Astrocyte of the spinal cord (primary cell): ENCODE measurements around the gene STX7.

Experiments used
- DNase-seq: peaks from one replicate; pipeline ENCODE4 v3.0.0; 2011; ENCODE audit warnings: low read depth, low spot score
- H3K4me3 ChIP-seq: 2 replicates; pipeline ENCODE4 v1.5.1; 2011; ENCODE audit warnings: low read depth, mild to moderate bottlenecking, low read length, moderate library complexity
- CTCF ChIP-seq: IDR thresholded peaks from 2 replicates; pipeline ENCODE4 v1.5.1; 2012; ENCODE audit warnings: low read depth, mild to moderate bottlenecking, low read length, inconsistent platforms
- in situ Hi-C: cut with HindIII; loops from 2 replicates; pipeline ENCODE4 v1.10.0; 2017; ENCODE audit warnings: low sequenced_read_pairs

Gene STX7

GRCh38 chr6:132482581-132482980, 30.3 kb downstream of the STX7 start:
- TF ChIP-seq CTCF, result no peak
- no peak for DNase-seq
- in situ Hi-C loops, result loop anchor here (25.0 kb wide), 1 partner anchor 195 kb away; no protein-coding TSS in a partner anchor
- H3K4me3 ChIP-seq, result no peak overlapping the region

DNA sequence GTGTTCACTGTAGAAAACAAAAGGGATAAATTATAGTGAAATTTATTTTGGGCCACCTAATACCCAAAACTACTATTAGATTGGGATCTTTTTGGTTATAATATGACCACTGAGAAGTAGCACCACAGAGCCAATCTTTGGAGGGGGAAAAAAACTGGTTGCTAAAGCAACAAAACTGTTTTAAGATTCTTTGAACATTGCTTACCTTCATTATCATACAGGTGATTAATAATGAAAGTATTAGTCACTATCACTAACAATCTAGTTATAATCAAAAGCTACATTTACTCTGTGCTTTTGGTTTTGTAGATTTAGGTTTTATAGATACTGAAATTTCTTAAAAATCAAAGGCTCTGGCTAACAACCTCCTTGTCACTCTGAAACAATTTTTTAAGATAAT, 31.7 kb downstream of the STX7 start:
- H3K4me3 ChIP-seq, result no peak overlapping the region
- no peak for DNase-seq
- in situ Hi-C loops, result loop anchor here (25.0 kb wide), 1 partner anchor 194 kb away; no protein-coding TSS in a partner anchor
- TF ChIP-seq CTCF, result no peak

DNA sequence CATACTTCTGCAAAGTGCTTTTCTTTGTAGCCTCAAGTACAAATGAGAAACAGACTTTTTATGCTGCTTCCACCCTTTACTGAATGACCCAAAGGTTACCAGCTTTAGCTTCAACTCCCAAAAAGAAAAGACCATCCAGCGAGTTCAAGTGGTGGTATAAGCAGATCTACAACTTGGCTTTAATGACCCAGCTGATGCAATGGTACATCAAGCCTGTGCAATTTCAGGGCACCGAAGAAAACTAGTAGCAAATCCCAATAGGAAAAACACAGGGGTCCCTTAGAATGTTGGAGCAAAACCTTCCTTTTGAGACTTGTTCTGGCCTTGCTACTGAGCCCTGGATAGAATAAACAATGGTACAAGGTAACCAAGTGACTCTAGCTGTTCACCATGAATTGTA, 33.8 kb downstream of the STX7 start:
- no peak overlapping the region for H3K4me3 ChIP-seq
- in situ Hi-C loops, result loop anchor here (25.0 kb wide), 1 partner anchor 192 kb away; no protein-coding TSS in a partner anchor
- no peak for DNase-seq
- TF ChIP-seq CTCF, result no peak

DNA sequence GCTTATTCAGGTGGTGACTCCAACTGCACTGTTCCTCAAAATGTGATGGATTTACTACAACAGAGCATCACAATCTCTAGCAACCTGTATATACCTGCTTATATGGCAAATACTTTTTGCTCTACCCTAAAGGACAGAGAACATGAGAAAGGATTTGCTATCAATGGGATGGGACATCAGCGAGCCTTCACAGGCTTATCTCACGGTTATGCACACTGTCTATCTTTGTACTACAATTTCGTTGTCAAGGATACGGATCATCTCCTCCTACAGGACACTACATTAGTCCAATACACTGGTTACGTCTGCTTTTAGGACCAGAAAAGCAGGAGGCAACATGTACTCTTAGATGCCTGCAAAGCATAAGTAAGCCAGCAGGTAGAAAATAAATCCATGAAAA, 34.2 kb downstream of the STX7 start:
- no peak for TF ChIP-seq CTCF
- H3K4me3 ChIP-seq, result no peak overlapping the region
- no peak for DNase-seq
- in situ Hi-C loops, result loop anchor here (25.0 kb wide), 1 partner anchor 191 kb away; no protein-coding TSS in a partner anchor

GRCh38 chr6:132478266-132478665, 34.6 kb downstream of the STX7 start:
- no peak for DNase-seq
- in situ Hi-C loops, result loop anchor here (25.0 kb wide), 1 partner anchor 191 kb away; no protein-coding TSS in a partner anchor
- TF ChIP-seq CTCF, result no peak
- H3K4me3 ChIP-seq, result no peak overlapping the region

GRCh38 chr6:132476688-132477087, 36.2 kb downstream of the STX7 start:
- DNase-seq, result no peak
- no peak overlapping the region for H3K4me3 ChIP-seq
- TF ChIP-seq CTCF, result no peak
- in situ Hi-C loops, result loop anchor here (25.0 kb wide), 1 partner anchor 189 kb away; no protein-coding TSS in a partner anchor
